Activated B cell treated with CpG ODN at 0.5 μM for 24 hours (primary cell): Measurements from ENCODE around the gene PTRH1. TPM values are rescaled to one million over a fixed set of nuclear protein-coding genes. Genes with fewer than 3 reads are reported as not detected.

Experiments used
- ATAC-seq: fragments of 200-7000 bp; cut with Tn5 transposase; one replicate; pipeline ENCODE4 v1.10.0; 2021; ENCODE audit warnings: low read depth, mild to moderate bottlenecking, moderate library complexity
- CTCF ChIA-PET: fragments of 350-600 bp; sonication (Branson Sonifier 250); formaldehyde crosslinking; loops from one replicate; lab custom pipeline; 2021; ENCODE audit warnings: antibody characterized with exemption; lab: Charles Lee
- POLR2A ChIA-PET: fragments of 350-600 bp; sonication (Branson Sonifier 250); formaldehyde crosslinking; loops from one replicate; lab custom pipeline; 2021; ENCODE audit warnings: antibody characterized with exemption; lab: Charles Lee
- DNase-seq: peaks from one replicate; pipeline ENCODE4 v3.0.0; 2022
- H3K27ac Mint-ChIP-seq: one replicate; pipeline ENCODE4 v1.8.0; 2020; ENCODE audit warnings: mixed read lengths
- H3K27me3 Mint-ChIP-seq: one replicate; pipeline ENCODE4 v1.8.0; 2021; ENCODE audit warnings: mixed read lengths
- H3K36me3 Mint-ChIP-seq: one replicate; pipeline ENCODE4 v1.8.0; 2021; ENCODE audit warnings: low read depth, mixed read lengths
- H3K4me1 Mint-ChIP-seq: one replicate; pipeline ENCODE4 v1.8.0; 2021; ENCODE audit warnings: mixed read lengths
- H3K4me3 Mint-ChIP-seq: one replicate; pipeline ENCODE4 v1.8.0; 2020; ENCODE audit warnings: mild to moderate bottlenecking, mixed read lengths
- H3K9me3 Mint-ChIP-seq: one replicate; pipeline ENCODE4 v1.8.0; 2020; ENCODE audit warnings: mixed read lengths
- intact Hi-C: fragments of 100-400 bp; cut with micrococcal nuclease; formaldehyde crosslinking; loops from one replicate; pipeline ENCODE4 v1.15.1; 2024
- total RNA-seq: library from RNA; stranded (reverse); gene quantifications from 2 replicates; pipeline ENCODE4 v1.2.3, GENCODE V29; 2022
- TF ChIP-seq, protein P1 (sequence below): fragments of 200-600 bp; IDR thresholded peaks from one replicate; pipeline ENCODE4 v1.8.0; 2022; ENCODE audit warnings: antibody characterized with exemption, mild to moderate bottlenecking

PTRH1 gene
- total RNA-seq, 1 donor from 2014 or later: 12.7 TPM

- peaks cover 14% of the 10 kb centered on the region for H3K27me3 Mint-ChIP-seq
- TF ChIP-seq, protein P1, sequence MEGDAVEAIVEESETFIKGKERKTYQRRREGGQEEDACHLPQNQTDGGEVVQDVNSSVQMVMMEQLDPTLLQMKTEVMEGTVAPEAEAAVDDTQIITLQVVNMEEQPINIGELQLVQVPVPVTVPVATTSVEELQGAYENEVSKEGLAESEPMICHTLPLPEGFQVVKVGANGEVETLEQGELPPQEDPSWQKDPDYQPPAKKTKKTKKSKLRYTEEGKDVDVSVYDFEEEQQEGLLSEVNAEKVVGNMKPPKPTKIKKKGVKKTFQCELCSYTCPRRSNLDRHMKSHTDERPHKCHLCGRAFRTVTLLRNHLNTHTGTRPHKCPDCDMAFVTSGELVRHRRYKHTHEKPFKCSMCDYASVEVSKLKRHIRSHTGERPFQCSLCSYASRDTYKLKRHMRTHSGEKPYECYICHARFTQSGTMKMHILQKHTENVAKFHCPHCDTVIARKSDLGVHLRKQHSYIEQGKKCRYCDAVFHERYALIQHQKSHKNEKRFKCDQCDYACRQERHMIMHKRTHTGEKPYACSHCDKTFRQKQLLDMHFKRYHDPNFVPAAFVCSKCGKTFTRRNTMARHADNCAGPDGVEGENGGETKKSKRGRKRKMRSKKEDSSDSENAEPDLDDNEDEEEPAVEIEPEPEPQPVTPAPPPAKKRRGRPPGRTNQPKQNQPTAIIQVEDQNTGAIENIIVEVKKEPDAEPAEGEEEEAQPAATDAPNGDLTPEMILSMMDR: no peak
- DNase-seq (no peak), ATAC-seq (no peak)
- CTCF ChIA-PET: no interaction called here
- H3K27ac Mint-ChIP-seq: no peak overlapping the region
- no peaks in the 10 kb centered on the region for H3K9me3 Mint-ChIP-seq
- no peaks in the 10 kb centered on the region for H3K36me3 Mint-ChIP-seq
- POLR2A ChIA-PET: no interaction called here
- intact Hi-C loops: no loop called here
- no peaks in the 10 kb centered on the region for H3K4me1 Mint-ChIP-seq
- H3K4me3 Mint-ChIP-seq: no peak overlapping the region
Observed at GRCh38 chr9:127680226-127680625, 35.2 kb downstream of the PTRH1 start.

- POLR2A ChIA-PET: no interaction called here
- Mint-ChIP-seq H3K36me3 (no peaks in the 10 kb centered on the region), H3K27me3 (peaks cover 14% of the 10 kb centered on the region), H3K4me1 (no peaks in the 10 kb centered on the region), H3K27ac (no peak overlapping the region), H3K4me3 (no peak overlapping the region), H3K9me3 (no peaks in the 10 kb centered on the region)
- CTCF ChIA-PET: no interaction called here
- intact Hi-C loops: no loop called here
- DNase-seq (no peak), ATAC-seq (no peak)
- TF ChIP-seq, protein P1: no peak
Observed at GRCh38 chr9:127679506-127679905, 36.0 kb downstream of the PTRH1 start.

DNA sequence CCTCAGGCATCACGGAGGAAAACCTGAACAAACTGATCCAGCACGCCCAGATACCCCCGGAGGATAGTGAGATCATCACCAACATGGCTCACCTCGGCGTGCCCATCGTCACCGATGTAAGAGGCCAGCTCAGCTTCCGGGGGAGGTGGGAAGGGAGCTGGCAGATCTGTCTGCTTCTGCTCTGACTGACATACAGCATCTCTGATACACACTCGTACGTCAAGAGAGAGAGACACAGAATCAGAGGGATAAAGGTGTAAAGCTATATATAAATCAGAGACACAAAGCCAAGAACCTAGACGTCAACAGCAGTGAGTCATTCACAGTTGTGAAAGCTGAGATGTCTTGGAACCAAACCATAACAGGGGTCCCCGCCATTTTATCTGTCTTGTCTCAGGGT, 38.8 kb downstream of the PTRH1 start:
- POLR2A ChIA-PET: no interaction called here
- CTCF ChIA-PET: no interaction called here
- H3K4me1 Mint-ChIP-seq: no peaks in the 10 kb centered on the region
- H3K4me3 Mint-ChIP-seq: no peak overlapping the region
- no peak overlapping the region for H3K27ac Mint-ChIP-seq
- DNase-seq (no peak), ATAC-seq (no peak)
- no peaks in the 10 kb centered on the region for H3K36me3 Mint-ChIP-seq
- intact Hi-C loops: no loop called here
- TF ChIP-seq, protein P1: no peak
- no peaks in the 10 kb centered on the region for H3K9me3 Mint-ChIP-seq
- H3K27me3 Mint-ChIP-seq: peaks cover 14% of the 10 kb centered on the region

DNA sequence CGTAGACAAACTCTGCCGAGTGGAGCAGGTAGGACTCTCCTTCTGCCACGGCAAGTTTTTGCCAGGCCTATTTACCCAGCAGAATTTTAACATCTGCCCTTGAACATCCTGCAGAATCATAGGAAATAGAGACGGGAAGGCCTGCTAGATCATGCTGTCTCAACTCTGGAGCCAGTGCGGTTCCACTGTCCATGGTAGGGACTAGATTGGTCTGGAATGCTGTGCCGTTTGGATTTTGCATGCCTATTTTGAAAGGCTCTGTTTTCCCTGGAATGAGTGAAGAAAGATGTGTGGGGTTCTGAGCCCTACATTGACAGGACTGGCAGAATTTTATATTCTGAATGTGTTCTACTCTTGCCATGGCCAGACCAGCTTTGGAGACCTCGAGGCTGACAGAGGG, 42.2 kb downstream of the PTRH1 start:
- H3K9me3 Mint-ChIP-seq: no peaks in the 10 kb centered on the region
- H3K4me1 Mint-ChIP-seq: no peaks in the 10 kb centered on the region
- ATAC-seq (no peak), DNase-seq (no peak)
- ChIA-PET POLR2A (no interaction called here), CTCF (no interaction called here)
- TF ChIP-seq, protein P1: no peak
- no peaks in the 10 kb centered on the region for H3K36me3 Mint-ChIP-seq
- intact Hi-C loops: no loop called here
- no peak overlapping the region for H3K27ac Mint-ChIP-seq
- peaks cover 3% of the 10 kb centered on the region for H3K27me3 Mint-ChIP-seq
- H3K4me3 Mint-ChIP-seq: no peak overlapping the region

DNA sequence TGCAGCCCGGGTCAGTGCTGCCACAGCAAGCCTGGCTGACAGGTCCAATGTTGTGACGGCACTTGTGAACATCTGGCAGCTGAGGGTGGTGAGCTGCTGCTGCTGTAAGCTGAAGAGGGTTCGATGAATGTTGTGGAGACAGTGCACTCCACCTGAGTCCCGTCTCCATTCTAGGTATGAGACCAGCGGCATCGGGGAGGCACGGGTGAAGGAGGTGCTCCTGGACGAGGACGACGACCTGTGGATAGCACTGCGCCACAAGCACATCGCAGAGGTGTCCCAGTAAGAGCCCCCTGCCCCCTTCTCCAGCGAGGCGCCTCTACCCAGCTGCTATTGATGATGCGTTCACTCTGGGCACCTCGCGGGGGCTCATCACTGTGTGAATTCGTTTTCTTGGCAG, 47.6 kb downstream of the PTRH1 start:
- ChIA-PET POLR2A (no interaction called here), CTCF (no interaction called here)

More for the DNA sequence above, 47.6 kb downstream of the PTRH1 start:
- ATAC-seq (no peak), DNase-seq (no peak)
- no peak overlapping the region for H3K4me3 Mint-ChIP-seq
- intact Hi-C loops: no loop called here
- TF ChIP-seq, protein P1: no peak
- no peaks in the 10 kb centered on the region for H3K9me3 Mint-ChIP-seq
- H3K36me3 Mint-ChIP-seq: no peaks in the 10 kb centered on the region
- peaks cover 21% of the 10 kb centered on the region for H3K27me3 Mint-ChIP-seq
- no peaks in the 10 kb centered on the region for H3K4me1 Mint-ChIP-seq
- no peak overlapping the region for H3K27ac Mint-ChIP-seq
